SIG-M5 treated with dmso at 0.1 percent for 504 hours (cell line): Measurements from ENCODE around the gene PHC1.
"Not testable (repeated sequence)": the region's sequence is repeated elsewhere in the genome, so short reads cannot be mapped to it uniquely, and the experiment has no call there.

Source experiments
- DNase-seq: peaks from one replicate; lab custom pipeline; 2025; ENCODE audit not compliant: unreplicated experiment; lab: John Stamatoyannopoulos, UW

PHC1 gene

DNA sequence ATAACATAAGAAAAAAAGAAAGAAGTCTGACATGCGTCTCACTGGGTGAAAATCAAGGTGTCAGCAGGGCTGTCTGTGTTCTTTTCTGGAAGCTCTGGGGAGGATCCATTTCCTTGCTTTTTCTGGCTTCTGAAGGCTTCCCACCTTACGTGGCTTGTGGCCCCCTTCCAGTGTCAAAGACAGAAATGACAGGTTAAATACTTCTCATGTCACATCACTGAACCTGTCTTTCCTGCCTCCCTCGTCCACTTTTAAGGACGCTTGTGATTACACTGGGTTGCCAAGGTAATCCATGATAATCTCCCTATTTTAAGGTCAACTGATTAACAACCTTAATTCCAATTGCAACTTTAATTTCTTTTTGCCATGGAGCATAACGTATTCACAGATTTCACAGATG, 4.6 kb upstream of the PHC1 start:
- no peak for DNase-seq

DNA sequence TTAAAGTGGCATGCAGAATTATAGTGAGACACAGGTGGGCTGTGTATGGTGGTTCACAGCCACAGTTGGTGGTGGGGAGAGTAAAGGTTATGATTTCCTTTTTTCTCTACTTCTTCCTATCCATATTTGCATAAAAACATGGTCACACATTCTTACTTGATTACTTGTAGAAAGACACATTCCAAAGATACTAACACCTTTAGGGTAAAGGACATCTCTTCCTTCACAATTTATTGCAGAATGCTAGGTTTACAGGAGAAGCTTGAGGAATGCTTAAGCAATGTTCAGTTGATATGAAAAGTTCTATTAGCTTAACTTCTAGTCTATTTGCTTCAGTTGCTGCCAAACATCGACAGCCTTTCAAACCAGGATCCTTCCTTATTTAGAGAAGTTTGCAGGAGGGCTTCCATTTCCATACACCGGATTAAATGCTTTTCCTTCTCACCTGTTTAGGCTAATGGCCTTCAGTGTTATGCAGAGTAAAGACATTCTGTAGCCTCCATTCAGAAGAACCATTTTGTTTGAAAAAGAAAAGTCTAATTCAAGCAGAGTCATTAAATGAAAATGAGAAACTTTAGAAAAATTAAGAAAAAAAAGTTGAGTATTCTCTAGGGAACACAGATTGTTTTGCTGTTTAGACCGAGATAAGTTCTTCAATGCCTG, 2.6 kb upstream of the PHC1 start:
- DNase-seq: no peak

DNA sequence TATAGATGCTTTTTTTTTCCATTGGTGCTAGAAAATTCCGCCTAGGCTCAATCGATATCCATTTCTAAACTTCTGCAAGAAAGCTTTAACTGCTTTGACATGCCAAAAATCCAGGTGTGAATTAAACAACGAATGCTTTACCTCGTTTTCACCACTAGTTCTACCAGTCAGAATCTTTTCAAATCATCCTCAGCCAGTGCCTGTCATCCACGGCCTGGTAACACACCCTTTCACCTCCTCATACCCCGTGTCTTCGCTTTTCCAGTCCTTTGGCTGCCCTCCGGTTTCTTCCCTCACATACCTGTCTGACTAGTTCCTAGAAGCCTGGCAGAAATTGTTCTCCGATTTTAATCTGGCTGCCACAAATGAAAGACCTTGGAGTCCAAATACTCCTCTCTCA, 1.4 kb upstream of the PHC1 start:
- peak; percentile 38 for DNase-seq

DNA sequence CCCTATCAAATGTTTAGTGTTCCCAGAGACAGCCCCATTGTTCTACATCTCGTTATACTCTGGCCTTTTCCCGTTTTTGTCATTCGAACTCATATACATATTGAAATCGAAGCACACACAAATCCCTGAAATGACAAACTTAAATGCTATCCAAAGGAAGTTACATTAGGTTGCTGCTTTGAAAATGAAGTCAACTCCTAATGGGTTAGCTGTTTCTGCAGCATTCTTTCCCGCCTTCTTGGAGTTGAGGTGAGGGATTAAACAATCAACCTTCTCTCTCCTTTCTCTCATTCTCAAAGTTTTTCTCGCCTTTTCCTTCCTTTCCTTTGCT, 642 bp upstream of the PHC1 start:
- DNase-seq: no peak

DNA sequence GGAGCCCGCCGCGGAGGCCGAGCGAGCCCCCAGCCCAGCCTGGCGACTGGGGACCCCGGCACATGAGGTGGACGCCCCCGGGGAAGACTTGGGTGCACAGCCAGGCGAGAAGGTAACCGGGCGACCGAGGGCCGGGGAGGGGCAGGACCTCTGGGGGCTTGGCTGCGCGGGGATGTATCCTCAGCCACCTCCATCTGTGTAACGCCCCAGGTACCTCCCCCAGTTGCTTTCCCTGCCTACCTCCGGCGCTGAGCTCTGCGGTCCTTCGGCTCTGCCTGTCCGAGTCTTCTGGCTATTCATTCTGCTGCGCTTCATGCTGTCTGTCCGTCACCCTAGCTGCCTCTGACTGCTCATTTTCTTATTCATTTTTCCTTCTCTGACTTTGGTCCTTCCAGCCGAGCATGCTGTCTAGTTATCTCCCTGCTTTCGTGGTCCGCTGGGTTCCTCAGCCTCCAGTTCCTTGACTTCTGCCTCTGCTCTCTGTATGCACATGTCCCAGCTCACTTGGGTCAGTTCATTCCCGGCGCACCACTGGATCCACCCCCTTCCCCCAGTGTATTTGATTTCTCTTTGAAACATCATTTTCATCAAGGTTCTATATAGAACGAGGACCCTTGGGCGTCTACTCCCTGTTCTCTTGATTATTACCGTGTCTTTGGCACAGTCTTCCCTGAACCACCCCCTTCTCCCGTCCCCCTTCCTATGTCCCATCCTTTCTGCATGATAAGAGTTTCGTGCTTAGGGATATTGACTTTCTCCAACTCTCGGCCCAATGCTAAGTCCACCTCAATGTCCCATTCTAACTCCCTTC, 612 bp downstream of the PHC1 start:
- DNase-seq: peak; percentile 48

DNA sequence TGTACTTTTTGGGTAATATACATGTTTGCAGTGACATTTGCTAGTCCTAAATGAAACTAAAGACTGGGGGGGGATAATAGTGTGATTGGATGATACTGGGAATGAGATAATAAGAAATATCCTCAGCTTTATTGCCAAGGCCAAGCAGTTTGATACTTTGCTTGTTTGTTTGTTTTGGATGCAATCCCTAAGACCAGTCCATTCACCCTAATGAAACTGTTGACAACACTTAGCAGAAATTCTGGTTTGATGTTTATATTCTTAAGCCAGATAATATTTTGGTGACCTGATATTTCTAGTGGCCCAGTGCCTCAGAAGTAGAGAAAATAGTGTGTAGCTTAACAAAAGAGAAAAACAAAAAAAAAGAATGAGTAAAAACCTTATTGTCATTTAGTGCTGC, 1.8 kb downstream of the PHC1 start:
- DNase-seq: no peak

DNA sequence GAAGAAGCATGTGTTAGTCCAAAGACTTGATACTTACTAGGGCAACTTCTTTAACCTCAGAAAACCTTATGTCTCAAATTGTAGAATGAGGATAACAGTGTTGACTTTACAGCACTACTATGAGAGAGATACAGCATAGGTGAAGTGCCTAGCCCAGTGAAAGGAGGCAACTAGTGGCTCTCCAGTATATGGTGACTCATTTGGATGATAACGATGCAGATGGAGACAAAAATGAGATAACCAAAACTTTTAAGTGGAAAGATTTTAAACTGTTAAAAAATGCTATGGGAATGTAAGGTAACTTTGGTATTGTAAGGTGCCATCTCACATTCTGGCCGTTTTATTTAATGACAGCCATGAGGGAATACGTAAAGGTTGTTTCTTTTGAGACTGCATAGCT, 2.7 kb downstream of the PHC1 start:
- no peak for DNase-seq

DNA sequence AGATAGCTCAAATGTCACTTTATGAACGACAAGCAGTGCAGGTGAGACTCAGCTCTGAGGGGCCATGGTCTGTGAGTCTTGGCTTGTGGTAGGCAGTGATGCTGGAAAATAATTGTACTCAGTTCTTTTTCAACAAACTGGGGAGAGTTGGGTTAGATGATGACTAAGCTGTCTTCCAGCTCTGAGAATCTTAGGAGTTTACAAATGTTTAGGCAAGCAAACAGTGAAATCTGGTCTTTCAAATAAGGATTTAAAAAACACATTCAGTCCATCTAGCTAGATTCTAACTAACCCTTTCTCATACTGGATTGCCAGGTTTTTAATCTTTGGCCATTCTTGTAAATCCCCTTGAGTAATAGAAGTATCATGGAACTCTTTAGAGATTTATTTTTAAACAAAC, 3.4 kb downstream of the PHC1 start:
- DNase-seq: no peak

DNA sequence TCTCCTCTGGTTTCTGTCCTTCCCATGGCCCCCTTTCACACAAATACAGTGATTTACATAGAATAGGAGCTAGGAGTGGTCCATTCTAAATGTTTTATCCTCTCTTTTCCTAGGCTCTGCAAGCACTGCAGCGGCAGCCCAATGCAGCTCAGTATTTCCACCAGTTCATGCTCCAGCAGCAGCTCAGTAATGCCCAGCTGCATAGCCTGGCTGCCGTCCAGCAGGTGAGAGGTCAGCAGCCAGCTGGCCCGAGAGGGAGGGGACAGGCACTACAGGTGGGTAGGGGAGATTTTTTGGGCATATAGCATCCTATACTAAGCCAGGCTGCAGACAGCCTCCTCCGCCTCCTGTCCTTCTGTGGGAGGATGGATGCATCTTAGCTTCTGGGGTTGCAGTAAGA, 5.3 kb downstream of the PHC1 start:
- not testable (repeated sequence) for DNase-seq

DNA sequence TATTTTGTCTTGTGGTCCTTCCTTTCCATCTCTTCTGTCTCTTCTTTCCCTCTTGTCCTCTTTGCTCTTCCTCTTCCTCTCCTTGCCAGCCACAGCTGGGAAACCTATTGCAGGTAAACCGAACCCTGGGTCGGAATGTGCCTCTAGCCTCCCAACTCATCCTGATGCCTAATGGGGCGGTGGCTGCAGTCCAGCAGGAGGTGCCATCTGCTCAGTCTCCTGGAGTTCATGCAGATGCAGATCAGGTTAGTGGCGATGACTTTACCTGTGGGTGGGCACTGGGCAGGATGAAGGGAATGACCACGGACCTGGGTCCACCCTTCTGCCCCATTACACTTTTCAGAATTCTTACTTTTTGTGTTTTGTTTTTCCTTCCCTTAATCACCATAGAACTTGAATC, 8.2 kb downstream of the PHC1 start:
- no peak for DNase-seq

DNA sequence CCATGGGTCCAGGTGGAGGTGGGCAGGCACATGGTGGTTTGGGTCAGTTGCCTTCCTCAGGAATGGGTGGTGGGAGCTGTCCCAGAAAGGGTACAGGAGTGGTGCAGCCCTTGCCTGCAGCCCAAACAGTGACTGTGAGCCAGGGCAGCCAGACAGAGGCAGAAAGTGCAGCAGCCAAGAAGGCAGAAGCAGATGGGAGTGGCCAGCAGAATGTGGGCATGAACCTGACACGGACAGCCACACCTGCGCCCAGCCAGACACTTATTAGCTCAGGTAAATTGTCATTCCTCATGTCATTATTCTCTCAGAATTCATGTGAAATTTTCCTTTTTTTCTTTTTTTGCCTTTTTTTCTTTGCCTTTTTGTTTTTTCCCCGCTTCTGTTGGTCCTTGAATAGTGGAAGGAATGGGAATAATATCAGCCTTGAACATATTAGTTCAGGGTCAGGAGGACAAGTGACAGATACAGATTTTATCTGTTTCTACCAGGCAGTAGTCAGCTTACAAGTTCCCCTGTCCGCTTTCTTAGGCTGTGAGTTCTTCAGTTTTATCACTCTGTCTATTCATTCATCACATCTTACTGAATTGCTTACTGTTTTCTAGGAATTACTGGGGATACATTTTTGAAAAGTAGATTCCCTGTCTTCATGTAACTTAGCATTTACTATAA, 16.5 kb downstream of the PHC1 start:
- DNase-seq: not testable (repeated sequence)

DNA sequence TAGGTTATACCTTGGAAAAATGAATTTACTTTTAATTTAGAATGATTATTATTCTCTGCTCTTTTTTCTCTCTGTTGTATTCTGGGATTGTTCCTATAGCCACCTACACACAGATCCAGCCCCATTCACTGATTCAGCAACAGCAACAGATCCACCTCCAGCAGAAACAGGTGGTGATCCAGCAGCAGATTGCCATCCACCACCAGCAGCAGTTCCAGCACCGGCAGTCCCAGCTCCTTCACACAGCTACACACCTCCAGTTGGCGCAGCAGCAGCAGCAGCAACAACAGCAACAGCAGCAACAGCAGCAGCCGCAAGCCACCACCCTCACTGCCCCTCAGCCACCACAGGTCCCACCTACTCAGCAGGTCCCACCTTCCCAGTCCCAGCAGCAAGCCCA, 18.2 kb downstream of the PHC1 start:
- DNase-seq: not testable (repeated sequence)

DNA sequence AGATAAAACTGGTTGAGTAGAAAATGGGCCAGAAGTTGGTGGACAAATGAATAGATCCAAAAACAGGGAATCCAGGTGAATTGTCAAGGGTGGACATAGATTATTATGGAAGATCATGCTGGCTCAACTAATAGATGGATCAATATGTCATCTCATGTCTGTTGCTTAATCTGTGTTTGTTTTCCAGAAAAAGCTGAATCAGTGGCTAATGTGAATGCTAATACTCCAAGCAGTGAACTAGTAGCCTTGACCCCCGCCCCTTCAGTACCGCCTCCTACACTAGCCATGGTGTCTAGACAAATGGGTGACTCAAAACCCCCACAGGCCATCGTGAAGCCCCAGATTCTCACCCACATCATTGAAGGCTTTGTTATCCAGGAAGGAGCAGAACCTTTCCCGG, 19.8 kb downstream of the PHC1 start:
- not testable (repeated sequence) for DNase-seq

DNA sequence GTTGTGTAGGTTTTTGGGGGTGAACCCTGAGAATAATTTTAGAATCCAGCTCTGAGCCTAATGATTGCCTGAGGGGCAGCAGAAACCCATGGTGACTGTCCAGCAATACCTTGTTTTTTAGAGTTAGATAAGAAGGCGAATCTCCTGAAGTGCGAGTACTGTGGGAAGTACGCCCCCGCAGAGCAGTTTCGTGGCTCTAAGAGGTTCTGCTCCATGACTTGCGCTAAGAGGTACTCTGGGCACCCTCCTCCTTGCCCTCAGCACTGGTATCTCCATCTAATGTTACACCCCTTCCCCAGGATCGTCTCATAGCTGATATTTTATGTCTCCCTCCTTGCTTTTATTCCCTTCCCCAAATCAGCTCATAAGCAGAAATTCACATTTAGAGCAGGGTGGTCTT, 22.4 kb downstream of the PHC1 start:
- no peak for DNase-seq

DNA sequence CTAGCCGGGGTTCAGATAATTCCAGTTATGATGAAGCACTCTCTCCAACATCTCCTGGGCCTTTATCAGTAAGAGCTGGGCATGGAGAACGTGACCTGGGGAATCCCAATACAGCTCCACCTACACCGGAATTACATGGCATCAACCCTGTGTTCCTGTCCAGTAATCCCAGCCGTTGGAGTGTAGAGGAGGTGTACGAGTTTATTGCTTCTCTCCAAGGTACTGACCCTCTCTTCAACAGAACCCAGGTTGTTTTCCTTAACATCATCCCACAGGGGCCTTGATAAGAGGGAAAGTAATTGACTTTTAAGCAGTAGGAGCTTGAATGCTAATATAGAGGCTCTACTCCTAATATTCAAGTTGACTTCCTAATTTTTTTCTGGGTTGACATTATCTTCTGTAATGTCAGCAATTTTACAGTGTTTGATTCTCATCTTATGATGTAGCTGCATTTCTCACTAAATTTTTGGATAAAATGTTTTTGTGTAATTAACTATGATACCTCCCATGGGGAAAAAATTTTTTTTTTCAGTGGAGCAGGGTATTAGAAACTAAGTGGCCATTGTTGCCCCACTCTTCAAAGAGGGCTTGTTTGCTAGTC, 23.6 kb downstream of the PHC1 start:
- not testable (repeated sequence) for DNase-seq

DNA sequence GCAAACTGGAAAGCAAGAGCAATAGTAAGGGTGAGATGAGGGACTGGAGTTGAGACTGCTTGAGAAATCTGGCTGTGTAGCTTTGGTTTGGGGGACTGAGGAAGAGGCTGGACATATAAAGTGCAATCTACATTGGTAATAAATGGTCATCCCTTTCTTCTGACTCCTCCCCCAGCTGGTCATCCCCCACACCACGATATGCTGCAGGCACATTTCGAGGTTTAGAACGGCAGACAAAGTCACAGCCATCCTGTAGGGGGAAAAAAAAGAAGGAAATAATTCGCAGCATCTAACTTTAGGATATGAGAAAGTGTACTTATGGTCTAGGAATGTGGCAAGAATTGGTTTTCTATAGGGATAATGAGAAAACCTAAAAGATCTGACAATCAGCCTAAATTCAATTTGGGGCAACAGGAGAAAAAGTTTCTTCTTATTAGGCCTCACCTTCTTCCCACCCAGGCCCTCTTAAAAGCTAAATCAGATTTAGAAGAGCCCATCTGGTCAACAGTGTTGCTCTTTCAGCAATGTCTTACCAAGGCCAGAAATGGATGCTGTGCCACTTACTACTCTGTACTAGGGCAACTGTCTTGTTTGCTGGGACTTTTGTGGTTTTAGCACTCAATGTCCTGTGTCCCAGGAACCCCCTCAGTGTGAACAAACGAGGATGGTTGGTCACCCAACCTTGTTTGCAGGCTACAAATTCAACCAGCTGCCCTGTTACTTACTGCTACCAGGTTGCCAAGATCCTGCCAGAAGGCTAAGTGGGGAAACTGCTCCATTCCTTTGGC, 27.6 kb downstream of the PHC1 start:
- DNase-seq: no peak

DNA sequence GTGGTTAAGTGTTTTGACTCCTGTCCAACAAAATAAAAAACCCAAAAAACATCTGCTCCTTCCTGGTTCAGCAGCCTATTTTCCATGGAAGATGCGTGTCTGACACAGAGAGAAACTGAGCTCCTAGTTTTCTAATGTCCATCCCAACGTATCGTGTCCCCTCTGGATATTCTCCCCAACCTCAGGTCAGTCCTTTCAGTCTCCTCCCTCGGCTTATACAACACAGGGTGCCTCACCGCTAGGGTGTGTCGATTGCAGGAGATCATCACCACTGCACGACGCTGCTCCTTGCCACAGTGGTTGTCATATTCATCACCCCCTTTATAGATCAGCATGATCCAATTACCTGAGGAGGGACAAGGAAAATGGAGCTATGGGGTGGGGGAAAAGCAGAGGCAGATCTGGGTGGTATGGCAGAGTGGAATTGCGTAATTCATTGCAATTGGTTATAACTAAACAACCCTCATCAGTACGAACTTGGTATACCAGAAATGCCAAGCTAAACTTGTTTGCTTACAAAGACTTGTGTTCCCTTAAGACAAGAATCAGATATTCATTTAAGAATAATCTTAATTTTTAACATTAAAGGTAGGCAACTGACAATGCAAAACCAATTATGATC, 29.4 kb downstream of the PHC1 start:
- DNase-seq: no peak

DNA sequence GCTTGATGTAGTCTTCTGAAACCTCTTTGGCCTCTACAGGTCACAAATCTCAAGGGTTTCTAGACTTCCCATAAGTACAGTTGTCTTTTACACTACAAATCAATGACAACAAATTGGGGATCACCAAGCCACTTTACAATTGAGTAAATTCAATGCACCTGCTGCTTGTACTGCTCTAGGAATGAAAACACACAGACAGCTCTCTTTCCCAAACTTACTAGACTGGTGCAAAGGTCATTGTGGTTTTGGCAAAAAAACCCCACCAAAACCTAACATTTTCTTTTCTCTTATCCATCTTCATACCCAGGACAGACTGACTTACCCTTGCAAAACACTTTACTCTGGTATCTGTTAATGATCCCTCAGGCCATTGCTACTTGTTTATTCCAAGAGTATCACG, 32.4 kb downstream of the PHC1 start:
- DNase-seq: no peak

DNA sequence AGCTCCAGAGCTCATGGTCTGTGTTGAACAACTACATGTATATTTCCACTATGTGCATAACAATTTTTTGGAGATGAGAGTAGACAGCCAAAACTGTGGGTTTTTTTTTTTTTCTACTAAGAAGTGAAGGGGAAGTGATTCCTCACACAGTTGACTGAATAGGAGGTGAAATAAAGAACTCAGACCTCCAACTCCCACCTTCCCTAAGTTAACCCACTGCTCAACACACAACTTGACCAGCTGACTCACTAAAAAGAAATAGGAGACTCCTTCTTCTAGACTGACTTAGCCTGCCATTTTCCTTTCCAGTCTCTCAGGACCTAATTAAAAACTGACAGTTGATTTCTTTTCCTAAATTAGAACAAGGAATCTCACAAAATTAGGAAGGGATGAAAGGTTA, 33.4 kb downstream of the PHC1 start:
- DNase-seq: peak; percentile 36

DNA sequence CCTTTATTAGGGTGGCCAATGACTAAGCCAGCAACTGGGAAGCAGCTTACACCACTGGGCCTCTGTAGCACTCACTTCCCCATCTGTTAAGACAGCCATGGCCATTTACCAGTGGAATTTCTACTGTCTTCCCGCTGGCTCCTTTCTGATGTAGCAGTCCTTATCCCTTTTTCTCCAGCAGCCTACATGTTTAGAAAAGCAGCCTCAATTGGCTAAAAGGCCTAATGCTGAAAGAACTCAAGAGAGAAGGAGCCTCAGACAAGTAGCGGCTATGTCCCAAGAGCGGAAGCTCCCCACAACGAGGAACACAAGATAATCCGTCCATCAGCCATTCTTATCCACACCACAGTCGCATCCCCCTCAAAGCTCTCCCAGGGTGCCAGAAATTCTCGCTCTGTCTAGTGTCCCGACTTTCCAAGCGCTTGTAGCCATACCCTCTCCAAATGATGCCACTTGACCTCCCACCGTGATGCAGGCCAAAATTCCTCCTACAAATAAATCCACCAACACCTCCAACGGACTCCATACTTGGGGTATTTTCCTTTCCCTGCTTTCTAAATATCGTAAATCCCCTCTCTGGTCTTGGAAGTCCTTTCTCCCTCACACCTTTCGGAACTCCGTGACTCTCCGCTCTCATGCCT, 34.5 kb downstream of the PHC1 start:
- peak; percentile 90 for DNase-seq
